ENCODE measurements around the gene ELMOD3. TPM values are rescaled to one million over a fixed set of nuclear protein-coding genes. Genes with fewer than 3 reads are reported as not detected.

Gene ELMOD3
- total RNA-seq, 1 donor from 2014 or later = 13.2 TPM

DNA sequence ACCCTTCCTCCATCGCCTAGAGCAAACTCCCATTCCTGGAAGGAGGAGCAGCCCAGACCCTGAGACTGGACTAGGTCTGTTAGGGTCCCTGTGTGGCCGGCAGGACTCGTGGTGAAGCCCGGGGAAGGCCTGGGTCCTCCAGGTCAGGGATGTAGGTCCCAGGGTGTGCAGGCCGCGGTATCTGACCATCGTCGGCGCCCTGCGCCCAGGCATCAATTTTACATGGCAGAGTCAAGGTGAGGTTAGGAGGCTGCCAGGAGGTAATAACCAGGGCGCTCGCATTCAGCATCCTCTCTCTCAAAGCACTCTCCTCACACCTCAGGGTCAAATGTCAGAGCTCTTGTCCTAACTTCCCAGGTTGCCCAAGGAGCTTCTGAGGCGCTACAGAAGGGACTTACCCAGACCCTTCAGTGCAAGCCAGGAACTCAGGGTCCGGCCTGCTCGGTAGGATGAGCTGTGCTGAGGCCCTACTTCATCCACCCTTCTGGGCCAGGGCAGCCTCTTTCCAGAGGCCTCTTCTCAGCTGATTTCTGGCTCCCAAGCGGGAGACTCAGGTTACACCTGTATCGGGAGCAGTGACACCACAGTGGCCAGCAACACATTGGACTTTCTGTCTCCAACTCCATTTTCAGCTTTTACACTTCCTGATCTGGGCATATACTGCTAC, 64.6 kb downstream of the ELMOD3 start:
- DNase-seq (ENCODE audit: low read depth) = no peak
- peak overlapping the region; percentile 44 for H3K4me3 ChIP-seq (ENCODE audit: low read depth, low read length)
- FAIRE-seq = no peak
- H3K27me3 ChIP-seq (ENCODE audit: control insufficient read depth, insufficient read depth, low read length) = no peaks in the 10 kb centered on the region
- TF ChIP-seq, protein P1, sequence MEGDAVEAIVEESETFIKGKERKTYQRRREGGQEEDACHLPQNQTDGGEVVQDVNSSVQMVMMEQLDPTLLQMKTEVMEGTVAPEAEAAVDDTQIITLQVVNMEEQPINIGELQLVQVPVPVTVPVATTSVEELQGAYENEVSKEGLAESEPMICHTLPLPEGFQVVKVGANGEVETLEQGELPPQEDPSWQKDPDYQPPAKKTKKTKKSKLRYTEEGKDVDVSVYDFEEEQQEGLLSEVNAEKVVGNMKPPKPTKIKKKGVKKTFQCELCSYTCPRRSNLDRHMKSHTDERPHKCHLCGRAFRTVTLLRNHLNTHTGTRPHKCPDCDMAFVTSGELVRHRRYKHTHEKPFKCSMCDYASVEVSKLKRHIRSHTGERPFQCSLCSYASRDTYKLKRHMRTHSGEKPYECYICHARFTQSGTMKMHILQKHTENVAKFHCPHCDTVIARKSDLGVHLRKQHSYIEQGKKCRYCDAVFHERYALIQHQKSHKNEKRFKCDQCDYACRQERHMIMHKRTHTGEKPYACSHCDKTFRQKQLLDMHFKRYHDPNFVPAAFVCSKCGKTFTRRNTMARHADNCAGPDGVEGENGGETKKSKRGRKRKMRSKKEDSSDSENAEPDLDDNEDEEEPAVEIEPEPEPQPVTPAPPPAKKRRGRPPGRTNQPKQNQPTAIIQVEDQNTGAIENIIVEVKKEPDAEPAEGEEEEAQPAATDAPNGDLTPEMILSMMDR (IDR thresholded peaks at IDR 0.05; ENCODE audit: insufficient read depth, low read length, severe bottlenecking) = no peak
- no peaks in the 10 kb centered on the region for H3K36me3 ChIP-seq (ENCODE audit: control insufficient read depth, insufficient read depth, low read length)

- FAIRE-seq = no peak
- TF ChIP-seq, protein P1 (IDR thresholded peaks at IDR 0.05; ENCODE audit: insufficient read depth, low read length, severe bottlenecking) = peak; percentile 98
- Histone ChIP-seq H3K4me3 (ENCODE audit: low read depth, low read length) (no peak overlapping the region), H3K36me3 (ENCODE audit: control insufficient read depth, insufficient read depth, low read length) (no peaks in the 10 kb centered on the region), H3K27me3 (ENCODE audit: control insufficient read depth, insufficient read depth, low read length) (no peaks in the 10 kb centered on the region)
- peak; percentile 54 for DNase-seq (ENCODE audit: low read depth)
Observed at GRCh38 chr2:85420536-85421259, 66.1 kb downstream of the ELMOD3 start.

DNA sequence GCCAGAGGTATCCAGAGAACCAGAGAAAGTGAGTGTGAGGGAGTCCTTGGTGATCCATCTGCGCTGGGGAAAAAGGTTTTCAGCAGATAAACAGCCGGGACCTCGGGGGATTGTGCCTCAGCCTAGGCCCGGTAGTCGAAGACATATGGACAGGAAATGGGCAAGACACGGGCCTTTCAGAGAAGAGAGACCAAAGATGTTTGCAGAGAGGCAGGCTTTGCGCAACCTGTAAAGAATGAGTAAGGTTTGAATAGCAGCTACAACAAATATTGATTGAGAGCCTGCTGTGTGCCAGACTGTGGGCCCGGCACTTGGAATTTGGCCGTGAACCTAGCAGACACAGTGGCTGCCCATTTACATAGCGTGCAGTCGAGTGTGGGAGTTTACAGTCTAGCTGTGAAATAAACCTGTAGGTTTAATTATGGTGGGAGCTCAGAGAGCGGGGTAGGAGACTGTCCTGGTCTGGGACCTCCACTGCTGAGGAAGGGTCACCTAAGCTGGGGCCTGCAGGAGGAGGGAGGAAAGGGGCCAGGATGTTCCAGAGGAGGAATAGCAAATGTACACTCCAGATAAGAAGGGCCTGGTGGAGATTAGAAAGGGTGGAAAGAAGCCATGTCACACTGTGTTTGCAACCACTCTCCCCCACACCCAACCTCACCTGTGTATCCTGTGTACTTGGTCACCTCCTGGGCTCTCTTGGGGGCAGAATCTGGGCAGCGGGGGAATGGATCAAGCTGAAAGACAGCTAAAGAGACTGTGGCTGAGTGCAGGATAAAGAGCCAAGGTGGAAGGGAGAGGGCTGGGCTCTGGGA, 66.9 kb downstream of the ELMOD3 start:
- FAIRE-seq (no peak), DNase-seq (ENCODE audit: low read depth) (peak; percentile 90)
- Histone ChIP-seq H3K36me3 (ENCODE audit: control insufficient read depth, insufficient read depth, low read length) (no peaks in the 10 kb centered on the region), H3K4me3 (ENCODE audit: low read depth, low read length) (no peak overlapping the region), H3K27me3 (ENCODE audit: control insufficient read depth, insufficient read depth, low read length) (no peaks in the 10 kb centered on the region)
- TF ChIP-seq, protein P1 (IDR thresholded peaks at IDR 0.05; ENCODE audit: insufficient read depth, low read length, severe bottlenecking) = no peak

DNA sequence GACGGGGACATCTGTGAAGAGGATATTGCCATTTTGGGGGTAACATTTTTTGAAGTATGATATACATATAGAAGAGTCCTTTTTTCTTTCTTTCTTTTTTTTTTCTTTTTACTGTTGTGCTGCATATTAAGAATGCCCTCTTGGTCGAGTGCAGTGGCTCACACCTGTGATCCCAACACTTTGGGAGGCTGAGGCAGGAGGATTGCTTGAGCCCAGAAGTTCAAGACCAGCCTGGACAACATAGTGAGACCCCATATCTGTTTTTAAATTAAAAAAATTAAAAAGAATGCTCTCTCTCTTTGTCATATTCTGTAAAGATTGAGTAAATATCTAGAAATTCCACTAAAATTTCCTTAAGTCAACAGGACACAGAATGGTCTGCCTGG, 67.5 kb downstream of the ELMOD3 start:
- no peaks in the 10 kb centered on the region for H3K36me3 ChIP-seq (ENCODE audit: control insufficient read depth, insufficient read depth, low read length)
- FAIRE-seq (no peak), DNase-seq (ENCODE audit: low read depth) (no peak)
- TF ChIP-seq, protein P1 (IDR thresholded peaks at IDR 0.05; ENCODE audit: insufficient read depth, low read length, severe bottlenecking) = no peak
- H3K4me3 ChIP-seq (ENCODE audit: low read depth, low read length) = no peak overlapping the region
- H3K27me3 ChIP-seq (ENCODE audit: control insufficient read depth, insufficient read depth, low read length) = no peaks in the 10 kb centered on the region

DNA sequence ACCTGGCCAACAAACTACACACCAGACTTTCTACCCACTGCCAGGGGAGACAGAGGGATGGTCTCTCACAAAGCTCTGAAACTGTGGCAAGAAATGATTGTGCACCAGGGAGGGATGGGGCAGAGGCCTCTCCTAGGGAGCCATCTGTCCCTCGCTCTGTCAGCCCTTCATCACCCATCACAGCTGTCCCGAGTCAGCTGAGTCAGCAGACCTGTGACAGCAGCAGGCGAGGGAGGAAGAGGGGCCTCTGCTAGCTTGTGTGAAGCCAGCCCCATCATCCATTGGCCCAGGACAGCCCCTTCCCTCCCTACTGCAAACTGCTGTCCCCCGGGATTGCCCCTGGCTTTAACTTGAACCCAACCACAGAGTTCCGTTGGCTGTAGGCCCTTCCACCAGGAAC, 69.0 kb downstream of the ELMOD3 start:
- TF ChIP-seq, protein P1 (IDR thresholded peaks at IDR 0.05; ENCODE audit: insufficient read depth, low read length, severe bottlenecking) = no peak
- H3K27me3 ChIP-seq (ENCODE audit: control insufficient read depth, insufficient read depth, low read length) = no peaks in the 10 kb centered on the region
- H3K4me3 ChIP-seq (ENCODE audit: low read depth, low read length) = no peak overlapping the region
- H3K36me3 ChIP-seq (ENCODE audit: control insufficient read depth, insufficient read depth, low read length) = no peaks in the 10 kb centered on the region
- FAIRE-seq (no peak), DNase-seq (ENCODE audit: low read depth) (no peak)
